ENCODE results near the gene PTPRD.

- TF ChIP-seq YY1 (IDR thresholded peaks at IDR 0.05; ENCODE audit: insufficient read depth, insufficient read length): no peak
- TF ChIP-seq SUZ12 (IDR thresholded peaks at IDR 0.05; ENCODE audit: extremely low read depth, insufficient read depth, insufficient read length): no peak
- no peak for TF ChIP-seq ZNF274 (IDR thresholded peaks at IDR 0.05; ENCODE audit: low read depth, low read length)
These were observed 468.4 kb downstream of the PTPRD start for GRCh38 chr9:10144355-10144754.
